HG02943 (cell line): ENCODE measurements around the gene CCNQ.
A peak's percentile ranks its signal among the peaks of the same experiment; 100 is the strongest.

ENCODE experiments used
- ATAC-seq: cut with Tn5 transposase; IDR thresholded peaks from one replicate; pipeline ENCODE4 v1.9.1; 2021; ENCODE audit warnings: mild to moderate bottlenecking, low read depth, moderate library complexity; ENCODE audit not compliant: unreplicated experiment

Gene CCNQ

DNA sequence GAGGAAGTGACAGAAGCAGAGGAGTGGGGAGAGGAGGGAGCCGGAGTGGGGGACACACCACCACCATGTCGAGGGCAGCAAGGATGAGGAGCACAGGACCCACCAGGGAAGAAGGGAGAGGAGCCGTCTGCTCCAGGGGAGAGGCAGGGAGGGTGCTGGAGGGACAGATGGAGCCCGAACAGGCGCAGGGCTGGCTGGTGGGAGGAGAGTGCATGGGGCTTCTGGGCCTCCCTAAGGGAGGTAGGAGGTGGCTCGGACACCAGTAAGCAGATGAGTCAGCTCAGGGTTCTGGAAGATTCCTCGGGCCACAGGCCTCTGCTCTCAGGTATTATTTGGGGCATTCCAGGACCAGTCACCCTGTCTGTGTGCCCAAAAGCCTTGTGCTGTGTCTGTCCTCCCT is 51.7 kb downstream of the CCNQ start:
- ATAC-seq: no peak

GRCh38 chrX:153546386-153546785 is 52.6 kb downstream of the CCNQ start:
- no peak for ATAC-seq

- ATAC-seq: no peak
Measured at GRCh38 chrX:153544727-153545126, 54.2 kb downstream of the CCNQ start.

- ATAC-seq: no peak
Measured at GRCh38 chrX:153539979-153540358, 59.0 kb downstream of the CCNQ start.

DNA sequence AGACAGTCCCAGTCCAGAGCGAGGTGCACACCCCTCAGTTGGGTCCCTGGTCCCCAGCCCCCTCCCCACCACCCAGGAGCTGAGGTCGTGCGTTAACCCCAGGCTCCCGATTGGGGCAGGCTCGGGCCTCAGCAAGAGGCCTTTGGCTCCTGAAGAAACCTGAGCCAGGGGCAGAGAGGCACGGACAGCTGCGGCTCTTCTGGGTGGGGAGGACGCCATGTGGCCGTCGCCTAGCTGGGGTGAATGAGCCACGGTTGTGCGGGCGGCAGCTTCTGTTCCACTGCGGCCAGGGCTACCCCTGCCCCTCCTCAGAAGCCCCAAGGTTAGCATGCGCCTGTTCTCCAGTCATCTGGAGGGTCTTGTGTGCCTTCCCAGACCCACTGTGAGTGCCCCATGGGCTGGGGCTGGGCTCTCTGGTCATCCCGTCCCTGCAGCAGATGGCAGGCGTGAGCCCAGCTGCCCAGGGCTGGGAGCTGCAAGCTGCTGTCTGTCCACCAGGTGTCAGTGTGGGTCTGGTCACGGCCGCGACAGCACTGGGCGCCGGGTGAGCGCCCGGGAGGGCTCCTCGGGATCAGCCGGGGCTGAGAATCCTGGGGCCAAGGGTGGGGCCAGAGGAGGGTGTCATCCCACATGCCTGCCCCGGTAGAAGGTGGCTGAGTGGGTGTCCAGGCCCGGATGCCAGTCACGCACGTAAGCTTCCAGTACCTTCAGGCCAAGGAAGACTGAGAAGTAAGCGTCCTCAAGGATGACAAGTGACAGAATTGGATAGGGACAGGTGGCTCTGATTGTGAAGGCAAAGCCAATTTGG is 59.6 kb downstream of the CCNQ start:
- ATAC-seq: peak; percentile 73

DNA sequence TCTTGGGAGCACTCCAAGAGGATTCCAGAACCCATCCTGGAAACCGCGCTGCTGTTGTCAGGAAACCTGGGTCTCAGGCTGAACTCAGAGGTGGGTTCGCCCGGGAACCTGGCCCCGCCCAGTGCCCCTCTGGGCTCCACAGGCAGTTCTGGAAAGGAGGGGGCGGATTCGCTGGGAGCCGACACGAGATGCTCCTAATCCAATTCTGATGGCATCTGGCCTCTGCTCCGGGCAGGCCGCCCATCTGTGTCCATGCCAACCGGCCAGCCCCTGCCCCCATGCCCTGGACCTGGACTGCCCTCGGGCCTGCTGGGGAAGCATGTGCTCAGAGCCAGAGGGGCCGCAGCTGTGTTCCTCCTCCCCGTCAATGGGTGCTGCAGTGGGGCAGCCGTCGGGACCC is 60.5 kb downstream of the CCNQ start:
- no peak for ATAC-seq
